ENCODE data around the gene SBF2.

Gene SBF2

GRCh38 chr11:9853929-9854552, 440.0 kb downstream of the SBF2 start:
- TF ChIP-seq GATA2 (IDR thresholded peaks at IDR 0.05; ENCODE audit: low read depth, low read length) (no peak), GATA3 (IDR thresholded peaks at IDR 0.05; ENCODE audit: low read depth, low read length) (no peak)

GRCh38 chr11:9852465-9852864, 441.6 kb downstream of the SBF2 start:
- TF ChIP-seq GATA2 (IDR thresholded peaks at IDR 0.05; ENCODE audit: low read depth, low read length) (no peak), GATA3 (IDR thresholded peaks at IDR 0.05; ENCODE audit: low read depth, low read length) (no peak)

GRCh38 chr11:9851366-9851765, 442.7 kb downstream of the SBF2 start:
- TF ChIP-seq GATA3 (IDR thresholded peaks at IDR 0.05; ENCODE audit: low read depth, low read length) (no peak), GATA2 (IDR thresholded peaks at IDR 0.05; ENCODE audit: low read depth, low read length) (no peak)

- no peak for TF ChIP-seq GATA3 (IDR thresholded peaks at IDR 0.05; ENCODE audit: low read depth, low read length)
- TF ChIP-seq GATA2 (IDR thresholded peaks at IDR 0.05; ENCODE audit: low read depth, low read length) = no peak
Observed at GRCh38 chr11:9850224-9850895, 443.7 kb downstream of the SBF2 start.

- TF ChIP-seq GATA3 (IDR thresholded peaks at IDR 0.05; ENCODE audit: low read depth, low read length) (no peak), GATA2 (IDR thresholded peaks at IDR 0.05; ENCODE audit: low read depth, low read length) (no peak)
Observed at GRCh38 chr11:9849389-9849788, 444.6 kb downstream of the SBF2 start.

GRCh38 chr11:9847636-9848035, 446.4 kb downstream of the SBF2 start:
- TF ChIP-seq GATA2 (IDR thresholded peaks at IDR 0.05; ENCODE audit: low read depth, low read length) (no peak), GATA3 (IDR thresholded peaks at IDR 0.05; ENCODE audit: low read depth, low read length) (no peak)

GRCh38 chr11:9842923-9843322, 451.1 kb downstream of the SBF2 start:
- TF ChIP-seq GATA3 (IDR thresholded peaks at IDR 0.05; ENCODE audit: low read depth, low read length) (no peak), GATA2 (IDR thresholded peaks at IDR 0.05; ENCODE audit: low read depth, low read length) (no peak)

GRCh38 chr11:9840460-9841004, 453.5 kb downstream of the SBF2 start:
- no peak for TF ChIP-seq GATA3 (IDR thresholded peaks at IDR 0.05; ENCODE audit: low read depth, low read length)

- no peak for TF ChIP-seq GATA2 (IDR thresholded peaks at IDR 0.05; ENCODE audit: low read depth, low read length)
- TF ChIP-seq GATA3 (IDR thresholded peaks at IDR 0.05; ENCODE audit: low read depth, low read length) = no peak
Observed at GRCh38 chr11:9839550-9839949, 454.5 kb downstream of the SBF2 start.

- TF ChIP-seq GATA3 (IDR thresholded peaks at IDR 0.05; ENCODE audit: low read depth, low read length) = no peak
- no peak for TF ChIP-seq GATA2 (IDR thresholded peaks at IDR 0.05; ENCODE audit: low read depth, low read length)
Observed at GRCh38 chr11:9838961-9839360, 455.1 kb downstream of the SBF2 start.

GRCh38 chr11:9838229-9838628, 455.8 kb downstream of the SBF2 start:
- TF ChIP-seq GATA2 (IDR thresholded peaks at IDR 0.05; ENCODE audit: low read depth, low read length) = no peak
- TF ChIP-seq GATA3 (IDR thresholded peaks at IDR 0.05; ENCODE audit: low read depth, low read length) = no peak

GRCh38 chr11:9834291-9834690, 459.7 kb downstream of the SBF2 start:
- TF ChIP-seq GATA2 (IDR thresholded peaks at IDR 0.05; ENCODE audit: low read depth, low read length) (no peak), GATA3 (IDR thresholded peaks at IDR 0.05; ENCODE audit: low read depth, low read length) (no peak)

GRCh38 chr11:9831122-9831521, 462.9 kb downstream of the SBF2 start:
- TF ChIP-seq GATA2 (IDR thresholded peaks at IDR 0.05; ENCODE audit: low read depth, low read length) = no peak
- no peak for TF ChIP-seq GATA3 (IDR thresholded peaks at IDR 0.05; ENCODE audit: low read depth, low read length)

- TF ChIP-seq GATA3 (IDR thresholded peaks at IDR 0.05; ENCODE audit: low read depth, low read length) = no peak
- no peak for TF ChIP-seq GATA2 (IDR thresholded peaks at IDR 0.05; ENCODE audit: low read depth, low read length)
Observed at GRCh38 chr11:9827708-9828107, 466.3 kb downstream of the SBF2 start.

- TF ChIP-seq GATA2 (IDR thresholded peaks at IDR 0.05; ENCODE audit: low read depth, low read length) = no peak
- TF ChIP-seq GATA3 (IDR thresholded peaks at IDR 0.05; ENCODE audit: low read depth, low read length) = no peak
Observed at GRCh38 chr11:9826390-9826789, 467.6 kb downstream of the SBF2 start.

All from SH-SY5Y (cell line).